Activated CD4-positive, alpha-beta T cell treated with anti-CD3 and anti-CD28 coated beads for 4 hours (primary cell): Measurements from ENCODE around the gene CD53.
A peak's percentile ranks its signal among the peaks of the same experiment; 100 is the strongest.
"Not testable (repeated sequence)": the region's sequence is repeated elsewhere in the genome, so short reads cannot be mapped to it uniquely, and the experiment has no call there.

Experiments used
- DNase-seq, 2 donors: peaks; one replicate each; pipeline ENCODE4 v3.0.0-alpha.2; 2020

CD53 gene, protein sequence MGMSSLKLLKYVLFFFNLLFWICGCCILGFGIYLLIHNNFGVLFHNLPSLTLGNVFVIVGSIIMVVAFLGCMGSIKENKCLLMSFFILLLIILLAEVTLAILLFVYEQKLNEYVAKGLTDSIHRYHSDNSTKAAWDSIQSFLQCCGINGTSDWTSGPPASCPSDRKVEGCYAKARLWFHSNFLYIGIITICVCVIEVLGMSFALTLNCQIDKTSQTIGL

DNA sequence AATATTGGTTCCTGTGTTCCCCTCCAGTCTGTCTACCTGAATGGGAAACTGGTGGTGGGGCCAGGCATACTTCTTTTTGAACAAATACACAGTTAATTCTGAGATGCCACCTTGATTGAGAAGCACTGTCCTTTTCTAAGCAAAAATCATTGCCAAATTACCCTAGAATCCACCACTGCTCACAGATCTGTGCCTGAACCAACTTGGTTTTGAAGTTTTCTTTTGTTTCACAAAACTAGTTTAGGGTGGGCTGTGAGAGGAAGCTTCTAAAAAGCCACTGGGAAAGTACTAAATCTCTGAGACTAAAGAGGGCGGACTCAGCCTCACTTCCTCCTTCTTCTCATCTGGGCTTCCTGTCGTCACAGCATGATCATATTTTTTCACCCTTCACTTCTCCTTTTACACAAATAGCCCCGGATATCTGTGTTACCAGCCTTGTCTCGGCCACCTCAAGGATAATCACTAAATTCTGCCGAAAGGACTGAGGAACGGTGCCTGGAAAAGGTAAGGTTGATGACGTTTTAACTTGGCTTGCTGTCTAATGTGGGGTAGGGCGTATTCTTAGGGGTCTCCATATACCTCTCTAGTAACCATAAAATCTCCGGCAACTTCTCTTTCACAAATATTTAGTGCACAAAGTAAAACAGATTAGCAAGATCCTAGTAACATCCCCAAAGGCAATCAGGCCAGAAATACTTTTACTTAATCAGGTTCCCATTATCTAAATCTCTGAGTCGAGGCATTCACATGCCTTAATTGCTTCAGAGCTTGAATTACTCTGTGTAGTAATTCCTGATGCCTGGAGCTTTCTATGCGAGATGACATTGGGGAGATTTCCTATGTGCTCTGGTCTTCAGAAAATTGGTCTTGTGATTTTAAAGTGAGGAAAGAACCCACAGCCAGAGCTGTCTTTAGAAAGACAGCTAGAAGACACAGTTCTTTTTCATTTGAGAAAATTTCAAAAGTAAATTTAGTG lies at the start of gene CD53:
TSS of gene CD53 (plus strand) at position 404 of the 976 bp plus-strand sequence. CDS start 18,261 bp downstream, outside the sequence.
- DNase-seq = peak; percentile 44 to 50

DNA sequence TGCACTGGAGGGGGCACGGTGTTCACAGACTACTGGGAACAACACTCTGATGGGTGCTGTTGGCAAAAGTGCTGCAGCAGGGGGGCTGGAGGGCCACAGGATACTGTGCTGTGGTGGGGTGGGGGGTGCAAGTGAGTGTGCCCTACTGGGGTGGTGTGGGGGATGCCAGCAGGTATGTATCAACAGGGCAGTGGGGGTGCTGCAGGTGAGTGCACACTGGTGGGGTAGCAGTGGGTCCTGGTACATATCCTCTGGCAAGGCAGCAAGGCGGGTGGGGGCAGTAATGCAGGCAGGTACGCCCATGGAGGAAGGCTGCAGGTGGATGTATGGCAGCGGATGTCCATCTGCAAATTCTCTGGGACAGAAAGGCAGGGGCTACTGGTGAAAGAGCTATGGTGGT lies 48.8 kb upstream of the CD53 start:
- DNase-seq = no peak

DNA sequence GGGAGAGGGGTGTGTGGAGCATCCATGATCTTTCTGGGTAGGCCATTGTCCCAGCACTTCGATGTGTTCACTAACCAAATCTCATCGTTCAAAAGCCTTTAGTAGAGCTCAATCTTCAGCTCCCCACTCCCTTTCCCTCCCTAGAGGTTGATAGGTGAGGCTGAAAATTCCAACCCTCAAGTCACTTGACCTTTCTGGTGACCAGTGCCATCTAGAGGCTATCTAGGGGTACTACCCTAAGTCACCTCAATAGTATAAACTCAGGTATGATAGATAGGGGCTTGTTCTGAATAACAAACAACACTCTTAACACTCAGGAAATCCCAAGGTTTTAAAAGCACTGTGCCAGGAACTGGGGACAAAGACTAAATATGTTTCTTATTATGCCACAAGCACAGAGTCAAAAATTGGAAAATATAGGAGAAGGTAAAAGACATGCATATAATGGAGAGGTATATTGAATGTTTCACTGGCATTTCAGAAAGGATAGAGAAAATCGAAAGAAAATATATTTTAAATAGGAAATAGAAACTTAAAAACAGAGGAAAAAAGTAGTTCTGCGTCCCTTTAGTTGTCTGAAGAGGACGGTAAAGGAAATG lies 42.9 kb upstream of the CD53 start:
- DNase-seq = peak; percentile 27 to 48

DNA sequence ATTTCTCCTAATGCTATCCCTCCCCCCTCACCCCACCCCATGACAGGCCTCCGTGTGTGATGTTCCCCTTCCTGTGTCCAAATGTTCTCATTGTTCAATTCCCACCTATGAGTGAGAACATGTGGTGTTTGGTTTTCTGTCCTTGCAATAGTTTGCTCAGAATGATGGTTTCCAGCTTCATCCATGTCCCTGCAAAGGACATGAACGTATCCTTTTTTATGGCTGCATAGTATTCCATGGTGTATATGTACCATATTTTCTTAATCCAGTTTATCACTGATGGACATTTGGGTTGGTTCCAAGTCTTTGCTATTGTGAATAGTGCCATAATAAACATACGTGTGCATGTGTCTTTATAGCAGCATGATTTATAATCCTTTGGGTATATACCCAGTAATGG lies 39.2 kb upstream of the CD53 start:
- not testable (repeated sequence) for DNase-seq

DNA sequence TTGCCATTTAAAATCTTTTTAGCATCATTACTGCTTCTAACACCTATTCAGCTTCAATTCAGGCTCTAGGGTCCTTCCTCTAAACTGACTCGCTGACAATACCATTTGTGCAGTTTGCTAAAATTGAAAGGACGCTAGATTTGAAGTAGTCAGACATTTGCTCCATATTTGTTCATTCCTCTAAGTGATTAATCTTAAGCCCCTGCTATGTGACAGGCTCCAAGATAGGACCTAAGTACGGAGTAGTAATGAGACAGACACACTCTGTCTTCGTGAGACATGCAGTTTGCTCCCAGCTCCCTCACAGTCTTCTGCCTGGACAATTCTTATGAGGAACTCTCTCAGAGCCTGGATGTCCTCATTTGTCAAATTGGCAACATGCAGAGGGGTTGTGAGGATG lies 26.1 kb upstream of the CD53 start:
- no peak for DNase-seq

DNA sequence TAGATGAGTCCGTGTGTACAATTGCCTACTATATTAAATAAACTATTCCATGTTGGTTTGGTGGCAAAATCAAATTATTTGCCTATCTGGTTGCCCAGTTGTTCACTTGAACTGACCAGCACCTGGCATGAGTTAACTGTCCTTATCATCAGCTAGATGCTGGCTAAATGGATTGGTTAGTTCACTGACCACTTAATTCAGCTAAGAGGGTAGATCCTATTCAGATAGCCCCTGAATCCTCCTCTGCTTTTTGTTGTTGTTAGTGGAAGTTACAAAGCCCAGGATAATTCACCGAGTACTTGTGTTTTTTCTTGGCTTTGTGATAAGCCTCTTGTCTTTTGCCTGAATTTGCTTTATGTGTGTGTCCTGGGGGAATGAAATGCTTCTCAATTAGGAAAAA lies 22.8 kb upstream of the CD53 start:
- DNase-seq = no peak

DNA sequence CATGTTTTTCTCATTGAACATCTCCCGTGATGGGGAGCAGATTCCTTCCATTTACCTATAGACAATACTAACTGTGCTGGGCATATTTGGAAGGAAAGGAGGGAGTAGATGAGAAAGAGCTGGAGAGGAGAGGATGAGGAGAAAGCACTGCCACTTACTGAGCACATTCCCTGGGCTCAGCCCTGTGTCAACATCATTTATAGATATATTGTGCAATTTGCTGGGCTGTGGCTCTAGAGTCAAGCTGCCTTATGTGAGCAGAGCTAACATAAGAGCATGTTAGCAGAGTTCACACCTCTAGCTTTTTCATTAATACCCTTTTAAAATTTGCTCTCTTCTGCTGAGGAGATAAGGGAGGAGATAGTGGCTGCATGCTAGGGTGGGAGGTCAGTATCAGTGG lies 22.3 kb upstream of the CD53 start:
- DNase-seq = no peak

DNA sequence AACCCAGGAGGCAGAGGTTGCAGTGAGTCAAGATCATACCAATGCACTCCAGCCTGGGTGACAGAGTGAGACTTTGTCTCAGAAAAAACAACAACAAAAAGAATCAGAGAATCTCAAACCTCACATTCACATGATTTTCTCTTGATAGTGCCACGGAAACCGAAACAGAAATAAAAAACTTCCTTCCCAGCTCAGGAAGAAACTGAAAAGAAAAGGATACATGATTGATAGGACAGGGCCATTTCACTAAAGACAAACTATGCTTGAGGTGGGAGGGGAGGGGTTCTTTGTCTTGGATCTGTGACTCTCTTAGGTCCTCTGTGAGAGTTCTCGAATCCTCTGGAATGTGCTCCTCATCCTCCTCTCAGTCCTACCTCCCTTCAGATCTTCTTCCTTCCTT lies 19.8 kb upstream of the CD53 start:
- DNase-seq = no peak

DNA sequence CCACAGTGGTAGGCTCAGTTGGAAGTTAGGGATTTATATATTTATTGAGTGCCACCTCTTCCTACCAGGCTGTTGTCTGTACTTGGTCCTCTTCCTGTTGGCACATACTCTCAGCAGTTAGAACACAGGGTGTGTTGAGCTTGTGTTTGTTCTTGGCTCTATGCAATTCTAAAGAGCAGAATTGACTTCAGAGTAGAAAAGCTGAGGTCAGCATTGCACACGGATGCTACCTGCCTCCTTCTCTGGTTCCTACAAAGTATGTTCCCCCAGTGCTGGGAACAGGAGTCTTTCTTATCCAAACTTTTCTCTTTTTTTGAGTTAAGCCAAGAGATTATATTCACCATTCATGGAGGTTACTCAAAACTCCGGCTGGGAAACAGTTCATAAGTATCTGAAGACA lies 16.5 kb upstream of the CD53 start:
- no peak for DNase-seq

DNA sequence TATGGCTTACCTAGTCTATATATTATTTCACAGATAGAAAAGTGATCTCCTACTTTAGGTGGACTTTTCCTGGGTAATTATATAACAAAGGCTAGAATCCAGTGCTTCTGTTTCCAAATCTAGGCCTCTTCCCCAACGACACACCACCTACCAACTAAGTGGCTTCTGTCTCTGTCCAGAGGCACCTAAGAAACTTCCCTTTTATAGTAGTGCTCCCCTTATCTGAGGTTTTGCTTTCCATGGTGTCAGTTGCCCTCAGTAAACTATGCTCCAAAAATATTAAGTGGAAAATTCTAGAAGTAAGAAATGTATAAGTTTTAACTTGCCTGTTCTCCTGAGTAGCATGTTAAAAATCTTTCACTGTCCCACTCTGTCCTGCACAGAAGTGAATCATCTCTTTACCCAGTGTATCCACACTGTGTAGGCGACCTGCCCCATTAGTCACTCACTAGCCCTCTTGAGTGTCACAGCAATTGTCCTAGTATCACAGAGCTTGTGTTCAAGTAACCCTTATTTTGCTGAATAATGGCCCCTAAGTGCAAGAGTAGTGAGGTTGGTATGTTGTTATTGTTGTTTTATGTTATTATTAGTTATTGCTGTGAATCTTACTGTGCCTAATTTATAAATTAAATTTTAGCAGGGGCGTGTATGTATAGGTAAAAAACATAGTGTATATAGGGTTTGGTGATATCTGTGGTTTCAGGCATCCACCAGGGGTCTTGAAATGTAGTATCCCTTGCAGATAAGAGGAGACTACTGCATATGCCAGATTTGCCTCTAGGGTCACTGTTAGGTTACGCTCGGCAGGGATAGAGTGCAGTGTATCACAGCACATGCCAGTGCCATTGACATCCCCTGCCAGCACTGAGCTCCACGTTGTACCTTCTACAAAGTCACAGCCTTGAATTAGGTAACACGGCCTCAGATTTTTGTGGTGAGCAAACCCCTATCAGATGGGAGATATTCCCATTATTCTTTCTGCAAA lies 14.7 kb upstream of the CD53 start:
- no peak for DNase-seq

DNA sequence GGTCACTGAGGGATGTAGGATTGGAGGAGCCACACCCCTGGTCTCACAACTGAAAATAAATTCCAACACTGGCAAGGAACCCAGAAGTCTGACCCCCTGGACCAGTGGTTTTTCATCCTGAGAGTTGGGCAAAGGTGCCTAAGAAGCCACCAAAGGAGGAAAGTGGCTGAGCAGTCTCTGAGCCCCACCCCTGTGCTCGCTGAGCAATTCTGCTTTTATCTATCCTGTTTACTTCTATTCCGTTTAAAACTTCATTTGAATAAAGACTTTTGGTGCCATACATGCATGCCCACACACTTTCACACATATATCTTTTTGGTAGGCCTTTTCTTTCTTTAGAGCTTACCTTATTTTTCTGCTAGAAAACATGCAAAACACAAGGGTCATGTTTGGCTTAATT lies 13.9 kb upstream of the CD53 start:
- DNase-seq = no peak

DNA sequence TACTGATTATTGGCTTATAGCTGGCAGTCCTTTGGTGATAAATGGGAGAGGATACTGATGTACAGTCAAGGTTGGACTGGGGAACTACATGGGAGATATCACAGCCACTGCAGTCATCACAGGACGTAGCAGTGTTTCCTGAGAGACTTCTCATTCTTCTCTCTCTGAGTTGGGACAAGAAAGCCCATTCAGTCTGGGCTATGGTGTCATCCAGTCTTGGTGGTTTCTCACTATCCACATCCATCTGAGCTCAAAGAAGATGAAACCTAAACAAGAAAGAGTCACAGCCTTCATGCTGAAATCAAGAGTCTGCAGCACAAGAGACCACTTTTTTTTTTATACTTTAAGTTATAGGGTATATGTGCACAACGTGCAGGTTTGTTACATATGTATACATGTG lies 12.8 kb upstream of the CD53 start:
- no peak for DNase-seq

DNA sequence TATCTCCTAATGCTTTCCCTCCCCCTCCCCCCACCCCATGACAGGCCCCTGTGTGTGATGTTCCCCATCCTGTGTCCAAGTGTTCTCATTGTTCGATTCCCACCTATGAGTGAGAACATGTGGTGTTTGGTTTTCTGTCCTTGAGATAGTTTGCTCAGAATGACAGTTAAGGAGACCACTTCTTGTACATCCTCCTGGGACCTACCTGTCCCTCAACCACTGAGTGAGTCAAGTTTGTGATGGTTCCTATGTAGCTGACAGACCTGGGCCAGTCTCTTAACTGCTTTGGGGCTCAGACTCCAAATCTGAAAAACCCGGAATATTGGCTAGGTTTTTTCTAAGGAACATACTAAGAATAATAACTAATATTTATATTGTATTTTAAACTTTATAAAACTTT lies 12.3 kb upstream of the CD53 start:
- DNase-seq = not testable (repeated sequence)

DNA sequence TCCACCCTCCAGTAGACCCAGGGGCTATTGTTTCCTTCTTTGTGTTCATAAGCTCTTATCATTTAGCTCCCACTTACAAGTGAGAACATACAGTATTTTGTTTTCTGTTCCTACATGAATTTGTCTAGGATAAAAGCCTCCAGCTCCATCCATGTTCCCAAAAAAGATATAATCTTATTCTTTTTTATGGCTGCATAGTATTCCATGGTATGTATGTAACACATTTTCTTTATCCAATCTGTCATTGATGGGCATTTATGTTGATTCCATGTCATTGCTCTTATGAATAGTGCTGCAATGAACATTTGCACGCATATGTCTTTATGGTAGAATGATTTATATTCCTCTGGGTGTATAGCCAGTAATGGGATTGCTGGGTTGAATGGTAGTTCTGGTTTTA lies 11.0 kb upstream of the CD53 start:
- DNase-seq = not testable (repeated sequence)

DNA sequence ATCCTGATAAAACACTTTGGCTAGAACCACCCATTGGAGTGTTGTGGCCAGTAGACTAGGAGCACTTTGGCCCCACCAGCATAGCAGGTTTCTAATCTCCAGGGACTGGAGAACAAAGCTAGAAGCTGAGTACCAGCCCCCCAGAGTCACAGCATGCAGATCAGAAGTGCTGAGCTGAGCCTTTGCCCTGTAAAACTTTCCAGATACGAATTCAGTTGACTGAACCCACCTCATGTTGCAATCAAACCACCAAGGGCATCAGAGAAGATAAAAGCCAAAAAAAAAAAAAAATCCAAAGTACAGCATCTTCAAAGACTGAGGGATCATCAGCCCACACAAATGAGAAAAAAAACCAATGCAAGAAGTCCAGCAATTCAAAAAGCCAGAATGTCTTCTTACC lies 8.7 kb upstream of the CD53 start:
- no peak for DNase-seq

DNA sequence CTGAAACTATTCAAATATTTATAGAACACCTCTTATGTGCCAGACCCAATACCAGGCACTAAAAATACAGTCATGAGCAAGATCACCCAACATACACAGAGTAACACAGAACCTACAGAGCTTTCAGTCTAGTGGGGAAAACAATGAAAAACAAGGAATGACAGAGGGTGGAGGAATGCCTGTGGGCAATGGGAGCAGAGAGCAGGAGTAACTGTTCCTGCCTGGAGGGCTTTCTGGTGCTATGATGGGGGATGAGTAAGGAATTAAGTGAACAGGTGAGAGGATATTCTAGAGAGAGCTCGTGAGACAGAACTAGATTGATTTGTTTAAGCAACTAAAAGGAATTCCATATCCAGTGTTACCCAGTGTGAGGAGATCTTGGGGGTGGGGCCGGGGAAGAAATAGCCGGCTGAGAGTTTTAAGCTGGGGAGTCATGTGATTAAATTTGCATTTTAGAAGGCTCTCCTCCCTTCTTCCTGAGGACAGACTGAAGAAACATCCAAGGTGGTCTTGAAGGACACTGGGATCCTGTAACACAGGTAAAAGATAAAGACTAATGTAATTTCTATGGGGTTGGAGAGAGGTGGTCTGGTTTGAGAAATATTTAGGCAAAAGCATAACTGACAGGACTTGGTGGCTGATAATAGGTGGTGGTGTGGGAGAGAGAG lies 2.1 kb upstream of the CD53 start:
- DNase-seq = no peak

DNA sequence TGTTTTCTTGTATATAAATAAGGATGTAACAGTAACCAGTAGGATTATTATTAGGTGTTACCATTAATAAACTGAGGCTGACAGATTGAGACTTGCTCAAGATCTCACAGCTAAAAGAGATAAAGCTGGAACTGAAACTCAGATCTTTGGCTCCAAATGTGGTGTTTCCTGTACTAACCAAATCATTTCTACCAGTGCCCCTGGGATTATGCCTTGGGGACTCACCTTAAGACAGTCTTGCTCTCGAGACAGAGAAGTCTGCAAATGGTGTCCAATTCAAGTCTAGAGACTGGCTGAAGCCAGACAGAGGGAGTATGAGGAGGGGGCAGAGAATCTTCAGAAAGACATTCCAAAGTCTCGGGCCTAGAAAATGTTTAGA lies 593 bp upstream of the CD53 start:
- no peak for DNase-seq

DNA sequence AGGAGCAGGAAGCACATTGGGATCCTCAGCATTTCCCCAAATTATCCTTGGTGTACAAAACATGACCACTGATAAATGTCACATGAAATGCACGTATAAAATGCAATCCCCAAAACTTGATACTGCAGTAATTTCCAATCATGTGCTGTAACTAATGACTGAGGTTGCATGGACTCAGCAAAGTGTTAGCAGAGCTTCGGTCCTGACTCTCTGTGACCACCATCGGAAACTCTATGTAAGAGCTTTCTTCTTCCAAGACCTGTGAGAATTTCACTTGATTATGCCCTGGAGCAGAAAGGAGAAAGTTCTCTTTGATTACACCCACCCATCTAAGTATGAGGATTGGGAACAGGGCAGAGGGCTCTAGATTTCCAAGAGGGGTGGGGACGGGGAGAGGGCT lies 908 bp downstream of the CD53 start:
- peak in 1 of 2 donors; percentile 25 for DNase-seq

DNA sequence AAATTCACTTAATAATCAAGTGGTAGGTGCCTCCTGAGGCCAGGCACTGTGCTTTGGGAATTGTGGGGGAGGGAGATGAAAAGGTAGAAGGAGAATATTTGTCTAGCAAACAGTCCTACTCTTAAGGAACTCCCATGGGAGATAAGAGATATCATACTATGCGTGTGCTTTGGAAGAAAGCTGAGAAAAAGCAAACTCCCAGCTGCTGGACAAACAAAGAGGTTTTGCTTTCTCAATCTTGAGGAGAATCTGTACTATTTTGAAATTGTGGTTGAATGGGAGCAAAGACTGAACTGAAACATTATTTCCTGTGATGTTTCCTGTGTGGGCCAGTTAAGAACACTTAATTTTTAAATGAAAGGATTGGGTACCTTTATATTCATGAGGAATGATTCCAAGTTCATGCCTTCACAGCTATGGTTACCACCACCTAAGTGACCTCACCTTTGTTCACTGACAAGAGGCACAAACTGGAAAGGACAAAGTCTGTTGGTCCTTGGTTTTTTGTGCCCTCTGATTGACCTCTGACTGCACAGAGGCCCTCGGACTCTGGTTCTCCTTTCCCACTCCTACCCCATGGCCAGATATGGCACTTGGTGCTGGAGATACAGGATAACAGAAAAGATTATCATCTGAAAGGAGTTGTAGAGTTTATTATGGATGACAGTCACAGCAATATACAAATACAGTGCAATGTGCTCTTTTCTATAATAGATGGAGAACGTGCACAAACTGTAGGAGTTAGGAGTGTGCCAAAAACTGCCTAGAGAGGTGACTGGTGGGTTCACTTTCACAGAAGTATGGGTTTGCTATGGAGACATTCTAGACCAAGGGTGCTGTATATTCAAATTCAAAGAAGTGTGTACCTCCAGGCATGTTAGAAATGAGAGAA lies 1.6 kb downstream of the CD53 start:
- DNase-seq = no peak

DNA sequence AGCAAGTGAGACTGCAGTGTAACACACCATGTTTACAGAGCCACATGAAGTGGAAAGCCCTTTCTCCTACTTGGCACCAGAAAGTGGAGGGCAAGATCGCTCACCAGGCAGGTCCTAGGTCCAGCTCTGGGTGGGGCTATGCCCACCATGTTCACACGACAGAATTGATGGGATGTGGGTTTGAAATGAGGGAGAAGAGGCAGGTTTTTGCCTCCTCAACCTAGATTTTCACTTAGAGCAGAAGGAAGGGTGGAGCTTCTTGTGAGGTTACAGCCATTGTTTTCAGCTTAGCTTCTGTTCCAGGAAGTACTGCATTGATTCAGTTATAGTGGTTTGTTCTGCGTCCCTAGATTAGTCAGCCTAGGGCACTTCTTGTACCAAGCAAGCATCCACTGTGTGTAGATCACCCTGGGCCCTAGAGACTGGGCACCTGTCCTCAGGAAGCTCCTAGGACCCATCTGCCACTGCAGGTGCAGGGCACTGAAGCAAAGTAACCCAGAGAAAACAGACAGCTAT lies 2.3 kb downstream of the CD53 start:
- peak; percentile 44 to 47 for DNase-seq
